ENCODE measurements around the gene SPEN.

- TF ChIP-seq CTCF (tag by site-specific recombination; IDR thresholded peaks at IDR 0.05) (no peak), ZSCAN30 (tag by site-specific recombination; IDR thresholded peaks at IDR 0.05) (no peak), ZNF658 (tag by site-specific recombination; IDR thresholded peaks at IDR 0.05) (no peak), ZBTB26 (tag by site-specific recombination; optimal IDR thresholded peaks at IDR 0.05) (no peak)
These were observed 110.6 kb downstream of the SPEN start for GRCh38 chr1:15958111-15958510.
